Loucy (cell line): ENCODE results near the gene TMEM59.
A peak's percentile ranks its signal among the peaks of the same experiment; 100 is the strongest.

Experiments
- H2AFZ ChIP-seq: fragments of 200-600 bp; sonication (generic); 2 replicates; pipeline ENCODE4 v1.6.0; 2016; ENCODE audit warnings: antibody characterized with exemption, mild to moderate bottlenecking, low read length, moderate library complexity
- H3F3A ChIP-seq: fragments of 200-600 bp; 2 replicates; pipeline ENCODE4 v1.6.0; 2016; ENCODE audit warnings: antibody characterized with exemption, low read depth, mild to moderate bottlenecking
- H3K27me3 ChIP-seq: fragments of 200-600 bp; sonication (generic); 2 replicates; pipeline ENCODE4 v1.6.1; 2014; ENCODE audit warnings: low read length, mild to moderate bottlenecking; ENCODE audit not compliant: insufficient read depth, poor library complexity, severe bottlenecking
- H3K36me3 ChIP-seq: fragments of 200-600 bp; sonication (generic); 2 replicates; pipeline ENCODE4 v1.6.1; 2016; ENCODE audit warnings: low read length; ENCODE audit not compliant: insufficient read depth
- H3K4me1 ChIP-seq: fragments of 200-600 bp; sonication (generic); 2 replicates; pipeline ENCODE4 v1.5.1; 2014; ENCODE audit warnings: low read length, mild to moderate bottlenecking; ENCODE audit not compliant: insufficient read depth, poor library complexity, severe bottlenecking
- H3K4me2 ChIP-seq: fragments of 200-600 bp; sonication (generic); 2 replicates; pipeline ENCODE4 v1.6.0; 2014; ENCODE audit warnings: antibody characterized with exemption, low read length, low read depth, mild to moderate bottlenecking; ENCODE audit not compliant: poor library complexity, severe bottlenecking
- H3K4me3 ChIP-seq: fragments of 200-600 bp; sonication (generic); 2 replicates; pipeline ENCODE4 v1.5.1; 2014; ENCODE audit warnings: low read length, mild to moderate bottlenecking, mixed read lengths; ENCODE audit not compliant: poor library complexity, severe bottlenecking
- H3K79me2 ChIP-seq: fragments of 200-600 bp; sonication (generic); 2 replicates; pipeline ENCODE4 v1.6.1; 2014; ENCODE audit warnings: low read length; ENCODE audit not compliant: insufficient read depth
- H3K9ac ChIP-seq: fragments of 200-600 bp; sonication (generic); 2 replicates; pipeline ENCODE4 v1.6.0; 2014; ENCODE audit warnings: mild to moderate bottlenecking, low read depth, low read length, moderate library complexity; ENCODE audit not compliant: poor library complexity, severe bottlenecking
- H3K9me2 ChIP-seq: fragments of 200-600 bp; sonication (generic); replicated peaks from 2 replicates; pipeline ENCODE4 v1.6.1; 2016; ENCODE audit warnings: low read depth, low read length, mixed read lengths
- H3K9me3 ChIP-seq: fragments of 200-600 bp; sonication (generic); 2 replicates; pipeline ENCODE4 v1.6.1; 2014; ENCODE audit warnings: mild to moderate bottlenecking, antibody characterized with exemption, low read length, low read depth; ENCODE audit not compliant: insufficient read depth
- H4K20me1 ChIP-seq: fragments of 200-600 bp; sonication (generic); 2 replicates; pipeline ENCODE4 v1.6.0; 2014; ENCODE audit warnings: antibody characterized with exemption, low read length, mild to moderate bottlenecking; ENCODE audit not compliant: insufficient read depth, poor library complexity, severe bottlenecking
- EZH2phosphoT487 ChIP-seq: fragments of 200-600 bp; IDR thresholded peaks from 2 replicates; pipeline ENCODE4 v1.6.1; 2018; ENCODE audit warnings: antibody characterized with exemption, mild to moderate bottlenecking, moderate library complexity, borderline replicate concordance
- TF ChIP-seq, protein P1 (sequence below): fragments of 200-600 bp; sonication (generic); conservative IDR thresholded peaks from 2 replicates; pipeline ENCODE4 v1.5.1; 2014; ENCODE audit warnings: mild to moderate bottlenecking, antibody characterized with exemption, low read length

TMEM59 gene

DNA sequence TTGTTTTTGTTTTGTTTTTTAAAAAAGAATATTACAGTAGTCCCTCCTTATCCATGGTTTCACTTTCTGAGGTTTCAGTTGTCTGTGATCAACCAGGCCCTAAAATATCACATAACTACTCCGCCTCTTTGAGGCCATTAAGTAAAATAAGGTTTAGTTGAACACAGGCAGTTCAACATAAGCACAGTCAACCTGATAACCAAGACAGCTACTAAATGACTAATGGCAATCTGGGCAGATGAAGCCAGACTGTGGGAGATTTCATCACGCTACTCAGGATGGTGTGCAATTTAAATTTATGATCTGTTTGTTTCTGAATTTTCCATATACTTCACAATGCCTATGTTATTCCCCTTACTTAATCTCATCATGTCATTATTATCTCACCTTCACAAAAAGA, 65.1 kb downstream of the TMEM59 start:
- no peak overlapping the region for H3K4me2 ChIP-seq
- H3K9me3 ChIP-seq, result no peaks in the 10 kb centered on the region
- no peak for TF ChIP-seq EZH2phosphoT487
- H3K27me3 ChIP-seq, result no peaks in the 10 kb centered on the region
- H3K79me2 ChIP-seq, result no peaks in the 10 kb centered on the region
- no peaks in the 10 kb centered on the region for H4K20me1 ChIP-seq
- no peaks in the 10 kb centered on the region for H3K9me2 ChIP-seq
- no peak overlapping the region for H3K9ac ChIP-seq
- H3F3A ChIP-seq, result no peaks in the 10 kb centered on the region
- H2AFZ ChIP-seq, result no peak overlapping the region
- H3K36me3 ChIP-seq, result no peaks in the 10 kb centered on the region
- no peak overlapping the region for H3K4me3 ChIP-seq
- no peaks in the 10 kb centered on the region for H3K4me1 ChIP-seq

DNA sequence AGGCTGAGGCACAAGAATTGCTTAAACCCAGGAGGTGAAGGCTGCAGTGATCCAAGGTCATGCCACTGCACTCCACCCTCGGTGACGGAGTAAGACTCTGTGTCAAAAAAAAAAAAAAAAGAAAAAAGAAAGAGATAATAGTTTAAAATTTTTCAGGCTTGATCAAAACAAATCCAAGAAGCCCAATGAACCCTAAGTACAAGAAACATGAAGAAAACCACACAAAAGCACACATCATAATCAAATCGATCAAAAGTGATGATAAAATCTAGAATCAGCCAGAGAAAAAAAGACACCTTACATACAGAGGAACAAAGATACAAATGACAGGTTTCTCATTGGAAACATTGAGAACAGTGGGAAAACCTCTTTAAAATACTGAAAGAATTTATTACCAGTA, 66.5 kb downstream of the TMEM59 start:
- Histone ChIP-seq H3K4me3 (no peak overlapping the region), H3K9me2 (no peaks in the 10 kb centered on the region), H3K79me2 (no peaks in the 10 kb centered on the region), H3K4me2 (no peak overlapping the region), H3K9me3 (no peaks in the 10 kb centered on the region), H3K4me1 (no peaks in the 10 kb centered on the region), H3K27me3 (no peaks in the 10 kb centered on the region), H3K36me3 (no peaks in the 10 kb centered on the region), H3F3A (no peaks in the 10 kb centered on the region), H3K9ac (no peak overlapping the region), H2AFZ (no peak overlapping the region), H4K20me1 (no peaks in the 10 kb centered on the region)
- TF ChIP-seq, protein P1, sequence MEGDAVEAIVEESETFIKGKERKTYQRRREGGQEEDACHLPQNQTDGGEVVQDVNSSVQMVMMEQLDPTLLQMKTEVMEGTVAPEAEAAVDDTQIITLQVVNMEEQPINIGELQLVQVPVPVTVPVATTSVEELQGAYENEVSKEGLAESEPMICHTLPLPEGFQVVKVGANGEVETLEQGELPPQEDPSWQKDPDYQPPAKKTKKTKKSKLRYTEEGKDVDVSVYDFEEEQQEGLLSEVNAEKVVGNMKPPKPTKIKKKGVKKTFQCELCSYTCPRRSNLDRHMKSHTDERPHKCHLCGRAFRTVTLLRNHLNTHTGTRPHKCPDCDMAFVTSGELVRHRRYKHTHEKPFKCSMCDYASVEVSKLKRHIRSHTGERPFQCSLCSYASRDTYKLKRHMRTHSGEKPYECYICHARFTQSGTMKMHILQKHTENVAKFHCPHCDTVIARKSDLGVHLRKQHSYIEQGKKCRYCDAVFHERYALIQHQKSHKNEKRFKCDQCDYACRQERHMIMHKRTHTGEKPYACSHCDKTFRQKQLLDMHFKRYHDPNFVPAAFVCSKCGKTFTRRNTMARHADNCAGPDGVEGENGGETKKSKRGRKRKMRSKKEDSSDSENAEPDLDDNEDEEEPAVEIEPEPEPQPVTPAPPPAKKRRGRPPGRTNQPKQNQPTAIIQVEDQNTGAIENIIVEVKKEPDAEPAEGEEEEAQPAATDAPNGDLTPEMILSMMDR, result no peak
- TF ChIP-seq EZH2phosphoT487, result no peak

DNA sequence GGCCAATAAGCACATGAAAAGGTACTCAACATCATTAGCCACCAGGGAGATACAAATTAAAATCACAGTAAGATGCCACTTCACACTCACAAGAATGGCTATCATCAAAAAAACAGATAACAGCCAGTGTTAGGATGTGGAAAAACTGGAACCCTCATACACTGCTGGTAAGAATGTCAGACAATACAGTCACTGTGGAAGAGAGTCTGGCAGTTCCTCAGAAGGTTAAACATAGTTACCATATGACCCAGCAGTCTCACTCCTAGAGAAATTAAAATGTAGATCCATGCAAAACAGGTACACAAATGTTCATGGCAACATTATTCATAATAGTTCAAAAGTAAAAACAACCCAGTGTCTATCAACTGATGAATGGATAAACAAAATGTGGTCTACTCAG, 68.3 kb downstream of the TMEM59 start:
- Histone ChIP-seq H3K9ac (no peak overlapping the region), H2AFZ (no peak overlapping the region), H3K36me3 (no peaks in the 10 kb centered on the region), H3K4me1 (no peaks in the 10 kb centered on the region), H3K4me3 (no peak overlapping the region), H3K9me3 (no peaks in the 10 kb centered on the region), H4K20me1 (no peaks in the 10 kb centered on the region), H3K4me2 (no peak overlapping the region), H3K27me3 (no peaks in the 10 kb centered on the region), H3K79me2 (no peaks in the 10 kb centered on the region), H3K9me2 (no peaks in the 10 kb centered on the region), H3F3A (no peaks in the 10 kb centered on the region)
- no peak for TF ChIP-seq EZH2phosphoT487
- TF ChIP-seq, protein P1, result no peak

DNA sequence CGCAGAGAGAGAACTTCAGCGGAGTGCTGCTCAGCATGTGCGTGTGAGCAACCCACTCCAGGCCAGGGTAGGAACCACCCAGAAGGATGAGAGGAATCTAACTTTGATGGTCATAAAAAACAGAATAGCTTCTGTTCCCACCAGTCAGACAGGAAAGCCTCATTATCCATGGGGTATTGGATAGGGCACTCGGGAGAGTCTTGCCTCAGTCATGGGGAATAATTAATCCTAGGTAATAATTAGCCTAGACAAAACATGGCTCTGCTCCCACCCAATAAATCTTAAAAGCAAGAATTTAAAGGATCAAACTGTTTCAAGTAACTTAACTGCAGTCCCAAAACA, 70.3 kb downstream of the TMEM59 start:
- H3K36me3 ChIP-seq, result no peaks in the 10 kb centered on the region
- no peaks in the 10 kb centered on the region for H3F3A ChIP-seq
- no peaks in the 10 kb centered on the region for H3K4me1 ChIP-seq
- H3K9me2 ChIP-seq, result no peaks in the 10 kb centered on the region
- no peaks in the 10 kb centered on the region for H3K79me2 ChIP-seq
- TF ChIP-seq EZH2phosphoT487, result no peak
- TF ChIP-seq, protein P1, result no peak
- no peaks in the 10 kb centered on the region for H3K27me3 ChIP-seq
- no peaks in the 10 kb centered on the region for H3K9me3 ChIP-seq
- H3K4me3 ChIP-seq, result no peak overlapping the region
- no peak overlapping the region for H3K9ac ChIP-seq
- H3K4me2 ChIP-seq, result no peak overlapping the region
- H4K20me1 ChIP-seq, result no peaks in the 10 kb centered on the region
- H2AFZ ChIP-seq, result peak overlapping the region; percentile 36; the same call in 1 of the 2 replicates
